Measurements from ENCODE around the gene MAP2K5.

The MAP2K5 gene

GRCh38 chr15:67505675-67506572 is 36.6 kb upstream of the MAP2K5 start:
- no peaks in the 10 kb centered on the region for H3K27me3 ChIP-seq (replicated peaks; ENCODE audit: insufficient read depth, low read length)
- H3K27ac ChIP-seq (ENCODE audit: low read length): no peak overlapping the region
- no peak overlapping the region for H2AFZ ChIP-seq (ENCODE audit: low read length)
- no peaks in the 10 kb centered on the region for H3K9me2 ChIP-seq (replicated peaks; ENCODE audit: insufficient read depth, low read length)
- no peak for TF ChIP-seq EZH2 (optimal IDR thresholded peaks at IDR 0.05; ENCODE audit: low read depth, low read length)
- no peak for TF ChIP-seq CTCF (IDR thresholded peaks at IDR 0.05; ENCODE audit: low read length)
- no peak for TF ChIP-seq EZH2phosphoT487 (IDR thresholded peaks at IDR 0.05; ENCODE audit: low read length)
- H4K20me1 ChIP-seq (ENCODE audit: insufficient read depth, low read length): no peaks in the 10 kb centered on the region
- H3K9me3 ChIP-seq (replicated peaks; ENCODE audit: insufficient read depth, low read length): no peaks in the 10 kb centered on the region
- peaks cover 26% of the 10 kb centered on the region for H3K4me1 ChIP-seq (ENCODE audit: low read length)
- no peak overlapping the region for H3K9ac ChIP-seq (ENCODE audit: low read length)
- no peak overlapping the region for H3K4me2 ChIP-seq (ENCODE audit: low read depth, low read length)
- no peaks in the 10 kb centered on the region for H3K36me3 ChIP-seq (replicated peaks; ENCODE audit: insufficient read depth, low read length)
- H3K79me2 ChIP-seq (ENCODE audit: low read length): no peaks in the 10 kb centered on the region
- no peak for DNase-seq
- H3F3A ChIP-seq (ENCODE audit: insufficient read depth, low read length): no peaks in the 10 kb centered on the region; the same call in 1 of the 2 replicates
- H3K4me3 ChIP-seq (ENCODE audit: low read length): no peak overlapping the region

GRCh38 chr15:67506775-67507747 is 35.4 kb upstream of the MAP2K5 start:
- H4K20me1 ChIP-seq (ENCODE audit: insufficient read depth, low read length): no peaks in the 10 kb centered on the region
- no peaks in the 10 kb centered on the region for H3K79me2 ChIP-seq (ENCODE audit: low read length)
- H3K4me2 ChIP-seq (ENCODE audit: low read depth, low read length): no peak overlapping the region

GRCh38 chr15:67508407-67508806 is 34.1 kb upstream of the MAP2K5 start:
- H3K36me3 ChIP-seq (replicated peaks; ENCODE audit: insufficient read depth, low read length): no peaks in the 10 kb centered on the region
- H3K79me2 ChIP-seq (ENCODE audit: low read length): no peaks in the 10 kb centered on the region
- no peak for DNase-seq
- no peak overlapping the region for H3K4me2 ChIP-seq (ENCODE audit: low read depth, low read length)
- H3K27ac ChIP-seq (ENCODE audit: low read length): no peak overlapping the region
- TF ChIP-seq EZH2phosphoT487 (IDR thresholded peaks at IDR 0.05; ENCODE audit: low read length) (no peak), EZH2 (optimal IDR thresholded peaks at IDR 0.05; ENCODE audit: low read depth, low read length) (no peak), CTCF (IDR thresholded peaks at IDR 0.05; ENCODE audit: low read length) (no peak)
- H3K9me2 ChIP-seq (replicated peaks; ENCODE audit: insufficient read depth, low read length): no peaks in the 10 kb centered on the region
- H2AFZ ChIP-seq (ENCODE audit: low read length): no peak overlapping the region
- no peaks in the 10 kb centered on the region for H4K20me1 ChIP-seq (ENCODE audit: insufficient read depth, low read length)
- H3K9me3 ChIP-seq (replicated peaks; ENCODE audit: insufficient read depth, low read length): no peaks in the 10 kb centered on the region
- H3K4me1 ChIP-seq (ENCODE audit: low read length): peaks cover 24% of the 10 kb centered on the region
- no peak overlapping the region for H3K4me3 ChIP-seq (ENCODE audit: low read length)
- H3F3A ChIP-seq (ENCODE audit: insufficient read depth, low read length): no peaks in the 10 kb centered on the region; the same call in 1 of the 2 replicates
- no peak overlapping the region for H3K9ac ChIP-seq (ENCODE audit: low read length)
- no peaks in the 10 kb centered on the region for H3K27me3 ChIP-seq (replicated peaks; ENCODE audit: insufficient read depth, low read length)

More at GRCh38 chr15:67506775-67507747, 35.4 kb upstream of the MAP2K5 start:
- Histone ChIP-seq H3K27me3 (replicated peaks; ENCODE audit: insufficient read depth, low read length) (no peaks in the 10 kb centered on the region), H3K27ac (ENCODE audit: low read length) (no peak overlapping the region), H2AFZ (ENCODE audit: low read length) (no peak overlapping the region), H3K9ac (ENCODE audit: low read length) (no peak overlapping the region), H3K9me2 (replicated peaks; ENCODE audit: insufficient read depth, low read length) (no peaks in the 10 kb centered on the region), H3K4me3 (ENCODE audit: low read length) (no peak overlapping the region), H3F3A (ENCODE audit: insufficient read depth, low read length) (no peaks in the 10 kb centered on the region; the same call in 1 of the 2 replicates), H3K9me3 (replicated peaks; ENCODE audit: insufficient read depth, low read length) (no peaks in the 10 kb centered on the region), H3K36me3 (replicated peaks; ENCODE audit: insufficient read depth, low read length) (no peaks in the 10 kb centered on the region), H3K4me1 (ENCODE audit: low read length) (peaks cover 24% of the 10 kb centered on the region)
- DNase-seq: no peak
- TF ChIP-seq EZH2 (optimal IDR thresholded peaks at IDR 0.05; ENCODE audit: low read depth, low read length): no peak
- no peak for TF ChIP-seq EZH2phosphoT487 (IDR thresholded peaks at IDR 0.05; ENCODE audit: low read length)
- no peak for TF ChIP-seq CTCF (IDR thresholded peaks at IDR 0.05; ENCODE audit: low read length)

Measured in MM.1S (cell line).